HG02970 (cell line): ENCODE measurements around the gene FSIP1.

Experiments used
- ATAC-seq: cut with Tn5 transposase; IDR thresholded peaks from one replicate; pipeline ENCODE4 v1.9.1; 2021; ENCODE audit warnings: mild to moderate bottlenecking, moderate library complexity, moderate number of reproducible peaks; ENCODE audit not compliant: unreplicated experiment, low FRiP score

The FSIP1 gene

DNA sequence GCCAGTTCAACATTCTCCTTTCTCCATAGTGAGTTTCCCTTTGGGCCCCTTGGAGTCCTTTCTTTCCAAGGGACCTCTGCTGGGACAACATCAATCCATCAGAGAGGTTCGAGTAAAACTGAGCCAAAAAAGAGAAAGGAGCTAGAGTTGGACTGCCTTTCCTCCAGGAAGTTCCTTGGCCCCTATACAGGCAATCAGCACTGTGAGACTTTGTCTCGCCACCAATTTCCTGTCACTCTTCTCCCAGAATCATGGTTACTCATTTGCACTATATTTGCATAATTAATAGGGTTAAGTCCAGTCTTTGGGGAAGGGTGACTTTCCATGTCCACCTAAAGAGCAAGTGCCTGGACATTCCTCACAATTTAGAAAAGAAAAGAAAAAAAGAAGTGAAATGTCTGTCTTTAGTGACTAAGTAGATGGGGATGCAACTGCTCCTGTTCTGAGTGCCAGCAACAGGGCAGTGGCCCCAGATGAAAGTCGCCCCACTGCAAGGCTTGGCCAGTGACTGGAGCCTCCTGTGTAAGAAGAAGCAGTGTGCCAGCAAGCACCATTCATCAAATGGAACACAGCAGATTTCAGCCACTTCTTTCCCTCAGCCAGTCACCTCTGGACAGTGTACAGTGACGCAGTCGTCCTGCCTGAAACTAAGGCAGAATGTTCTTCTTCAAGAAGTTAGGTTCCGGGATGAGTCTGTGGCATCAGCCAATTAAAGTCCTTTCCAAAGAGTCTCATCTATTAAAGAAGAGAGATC, 91.6 kb downstream of the FSIP1 start:
- no peak for ATAC-seq

DNA sequence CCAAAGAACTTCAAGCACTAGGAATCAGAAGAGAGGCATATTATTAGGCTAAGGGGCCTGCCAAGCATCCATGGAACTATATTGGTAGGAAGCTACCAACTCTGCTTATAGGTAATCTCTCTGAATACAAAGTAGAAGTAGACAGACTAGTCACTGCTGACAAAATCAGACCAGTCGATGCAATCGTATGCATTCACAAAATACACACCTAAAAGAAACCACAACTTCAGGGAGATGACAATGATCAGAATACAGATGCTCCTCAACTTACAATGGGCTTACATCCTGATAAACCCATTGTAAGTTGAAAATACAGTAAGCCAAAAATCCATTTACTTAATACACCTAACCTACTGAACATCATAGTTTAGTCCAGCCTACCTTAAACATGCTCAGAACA, 94.7 kb downstream of the FSIP1 start:
- no peak for ATAC-seq

DNA sequence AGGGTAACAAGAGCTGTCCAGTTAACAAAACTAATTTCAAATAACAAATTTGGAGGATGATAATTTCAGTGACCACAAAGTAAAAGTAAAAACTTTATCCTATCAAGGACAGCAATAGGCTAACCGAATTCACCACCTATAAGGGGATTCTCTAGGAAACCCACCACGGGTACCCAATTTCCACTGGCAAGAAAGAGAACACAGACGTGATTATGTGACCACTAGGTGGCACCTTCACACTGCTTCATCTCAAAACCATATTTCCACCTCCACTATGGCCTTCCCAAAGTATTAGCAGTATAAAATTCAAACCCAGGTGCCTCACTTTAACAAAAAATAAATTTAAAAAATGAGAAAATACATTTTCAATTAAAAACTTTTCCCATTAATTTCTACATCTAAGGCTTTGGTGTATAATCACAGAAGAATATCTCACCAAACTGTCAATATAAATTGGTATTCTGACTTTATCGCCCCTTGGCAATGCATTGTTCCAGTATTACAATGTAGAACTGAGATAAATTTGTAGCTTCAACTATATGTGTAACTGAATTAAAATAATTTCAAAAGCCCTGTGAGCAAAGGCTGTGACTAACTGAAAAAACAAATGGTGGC, 96.5 kb downstream of the FSIP1 start:
- ATAC-seq = no peak

DNA sequence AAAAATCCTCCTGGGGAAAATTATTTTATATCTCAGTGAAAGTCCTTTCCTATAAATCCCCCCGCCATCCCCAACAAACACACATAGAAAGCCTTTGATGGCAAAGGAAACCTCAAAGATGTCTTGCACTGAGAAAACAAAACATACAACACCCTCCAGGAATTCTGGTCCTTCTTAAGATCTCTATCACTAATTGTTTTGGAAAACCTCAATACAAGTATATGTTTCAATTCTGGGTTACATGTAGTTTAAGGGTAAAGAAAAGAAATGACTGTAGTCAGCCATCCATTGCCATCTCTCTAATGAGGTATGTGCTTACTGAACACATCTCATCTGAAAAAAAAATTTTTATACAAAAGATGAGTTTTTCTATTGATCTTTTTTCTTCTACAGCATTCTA, 97.3 kb downstream of the FSIP1 start:
- no peak for ATAC-seq

DNA sequence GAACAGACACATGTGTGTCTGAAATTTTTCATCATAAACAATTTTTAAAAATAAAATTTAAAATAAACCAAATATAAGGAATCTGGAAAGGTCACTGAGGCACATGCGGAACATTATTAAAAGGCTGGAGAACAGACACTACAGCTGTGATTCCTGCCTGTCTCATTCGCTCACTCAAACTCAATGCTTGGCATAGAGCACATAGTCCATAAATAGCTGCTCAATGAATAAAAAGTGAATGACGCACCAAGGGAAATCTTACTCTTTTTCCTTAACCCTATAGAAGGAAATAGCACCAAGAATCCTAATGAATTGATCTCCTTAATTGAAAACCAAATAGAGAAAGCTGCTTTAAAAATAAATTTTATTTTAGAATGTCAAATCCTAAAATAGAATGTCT, 98.4 kb downstream of the FSIP1 start:
- no peak for ATAC-seq

DNA sequence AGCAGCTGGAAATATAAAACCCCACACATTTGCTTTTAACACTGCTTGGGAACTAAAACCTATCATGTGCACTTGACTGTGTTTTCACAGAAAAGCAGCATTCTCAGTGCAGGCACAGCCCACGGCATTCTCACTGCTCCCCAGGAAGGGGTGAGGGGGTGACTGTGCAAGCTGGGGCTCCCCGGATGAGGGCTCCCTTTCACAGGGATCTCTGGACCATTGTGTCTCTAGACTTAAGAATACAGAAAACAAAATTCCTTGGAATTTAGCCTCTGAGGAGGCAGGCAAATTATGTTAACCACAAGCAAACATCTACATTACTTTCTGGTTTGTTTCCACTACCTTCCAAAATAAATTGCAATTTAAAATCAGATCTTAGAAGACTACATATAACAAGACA, 100.3 kb downstream of the FSIP1 start:
- ATAC-seq = no peak

DNA sequence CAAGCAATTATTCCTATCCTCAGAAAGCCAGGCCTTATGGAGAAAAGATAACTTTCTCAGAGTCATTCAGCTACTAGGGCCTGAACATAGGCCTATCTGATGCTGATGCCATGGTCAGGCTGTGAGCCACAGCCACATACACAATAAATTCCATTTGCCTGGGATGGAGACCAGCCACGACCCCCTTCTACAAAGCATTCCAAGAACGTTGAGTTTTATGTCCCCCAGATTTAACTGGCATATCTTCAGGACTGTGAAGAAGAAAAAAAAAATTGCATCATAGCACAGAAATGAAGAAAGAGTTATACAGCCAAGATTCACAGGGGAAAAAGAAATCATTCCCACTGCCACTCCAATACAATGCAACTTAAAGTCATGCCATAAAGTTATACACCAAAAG, 101.8 kb downstream of the FSIP1 start:
- ATAC-seq = no peak

DNA sequence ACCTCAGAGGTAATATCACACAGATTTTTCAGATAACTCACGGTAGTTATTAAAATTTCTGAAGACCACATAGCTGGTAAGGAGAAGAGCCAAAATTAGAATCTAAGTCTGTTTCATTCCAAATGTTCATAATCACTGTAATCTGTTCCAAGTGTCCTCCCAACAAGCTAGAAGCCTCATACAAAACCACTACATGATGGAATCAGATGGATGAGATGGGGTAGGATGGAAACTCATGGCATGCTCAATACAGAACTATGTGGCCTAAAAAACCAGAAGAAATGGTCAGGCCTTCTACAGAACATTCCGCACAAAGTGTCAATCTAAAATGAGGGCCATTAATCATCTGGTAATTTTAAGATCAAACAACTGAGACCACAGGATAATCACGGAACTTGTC, 110.0 kb downstream of the FSIP1 start:
- no peak for ATAC-seq

DNA sequence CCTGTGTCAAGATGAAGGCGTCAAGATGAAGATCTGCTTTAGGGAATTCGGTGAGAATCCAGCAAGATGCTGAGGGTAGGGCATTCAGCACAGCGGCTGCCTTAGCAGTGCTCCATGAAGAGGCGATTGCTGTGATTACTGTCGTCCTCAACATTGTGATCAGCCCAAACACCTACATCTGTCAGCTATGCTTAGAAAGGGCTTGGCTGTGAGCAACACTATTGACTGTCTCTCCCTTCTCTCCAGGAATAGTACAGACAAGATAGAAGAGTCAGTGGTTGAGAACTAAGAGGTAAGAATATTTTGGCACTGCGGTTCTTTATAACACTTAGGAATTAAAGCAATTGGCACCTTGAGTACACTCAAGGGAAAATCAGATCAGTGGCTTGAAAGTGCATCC, 110.5 kb downstream of the FSIP1 start:
- ATAC-seq = no peak

- ATAC-seq = no peak
Observed at GRCh38 chr15:39670687-39671086, 112.0 kb downstream of the FSIP1 start.

- ATAC-seq = no peak
Observed at GRCh38 chr15:39669661-39670060, 113.0 kb downstream of the FSIP1 start.

DNA sequence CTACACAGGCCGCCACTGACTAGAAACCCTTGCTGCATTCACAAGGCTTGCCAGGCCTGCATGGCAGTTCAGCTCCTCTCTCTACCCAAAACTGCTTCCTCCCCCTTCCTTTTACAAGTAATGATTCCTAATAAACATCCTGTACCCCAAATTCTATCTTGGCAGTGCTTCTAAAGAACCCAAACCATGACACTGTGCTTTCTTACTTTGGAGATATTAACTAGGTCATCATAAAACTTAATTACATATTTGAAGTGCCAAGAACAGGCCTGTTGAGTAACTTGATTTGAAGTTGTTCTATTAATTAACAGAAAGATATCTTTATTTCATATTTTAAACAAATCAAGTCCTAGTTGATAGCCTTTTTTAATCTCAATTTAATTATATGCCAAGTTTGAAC, 113.4 kb downstream of the FSIP1 start:
- no peak for ATAC-seq

GRCh38 chr15:39668457-39668856, 114.2 kb downstream of the FSIP1 start:
- ATAC-seq = no peak

DNA sequence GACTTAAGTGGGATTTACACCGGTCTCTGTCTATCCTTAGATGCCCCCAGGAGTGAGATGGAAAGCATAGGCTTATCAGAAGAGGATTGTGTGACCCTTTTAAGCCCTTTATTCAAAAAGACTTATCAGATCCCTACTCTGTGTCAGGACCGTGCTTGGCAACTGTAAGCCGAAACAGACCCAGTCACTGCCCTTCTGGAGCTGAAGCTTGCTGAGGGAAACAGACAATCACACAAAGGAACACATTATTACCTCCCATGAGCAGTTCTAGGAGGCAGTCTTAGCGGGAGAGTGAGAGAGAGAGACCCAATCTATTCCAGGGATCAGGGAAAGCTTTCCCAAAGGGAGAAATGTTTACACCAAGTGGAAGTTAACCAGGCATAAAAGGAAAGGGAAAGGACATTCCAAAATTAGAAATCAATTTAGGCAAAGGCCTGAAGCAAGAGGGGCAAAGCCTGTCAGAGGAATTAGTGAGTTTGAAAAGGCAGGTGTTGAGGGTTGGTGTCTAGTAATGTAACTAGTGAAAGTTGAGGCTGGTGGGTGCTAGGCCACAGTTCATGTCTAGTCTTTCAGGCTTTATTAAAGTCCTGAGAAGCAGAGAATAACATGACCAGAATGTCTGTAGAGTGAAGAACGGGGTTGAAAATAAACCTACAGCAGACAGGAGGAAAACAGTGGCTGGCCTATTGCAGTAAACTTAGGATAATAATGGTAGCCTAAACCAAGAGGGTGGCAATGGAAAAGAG, 115.1 kb downstream of the FSIP1 start:
- ATAC-seq = no peak

DNA sequence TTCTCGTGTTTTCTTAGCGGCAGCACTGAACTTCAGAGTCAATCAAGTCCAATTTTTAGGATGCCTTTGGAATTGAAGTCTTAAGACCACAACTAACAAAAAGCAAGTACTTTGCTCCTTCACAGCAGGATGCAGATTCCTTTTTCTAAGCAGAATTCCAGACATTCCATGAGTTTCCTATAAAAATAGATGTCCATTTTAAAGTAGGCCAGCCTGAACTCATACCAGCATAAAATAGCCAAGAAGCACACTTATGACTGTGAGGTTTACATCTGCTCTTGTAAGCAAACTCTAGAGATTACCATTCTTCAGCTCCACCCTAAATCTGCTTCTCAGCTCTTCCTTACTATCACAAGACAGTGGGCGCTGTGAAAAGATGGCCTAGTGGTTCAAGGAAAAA, 116.0 kb downstream of the FSIP1 start:
- no peak for ATAC-seq

GRCh38 chr15:39665629-39666250, 116.9 kb downstream of the FSIP1 start:
- no peak for ATAC-seq

DNA sequence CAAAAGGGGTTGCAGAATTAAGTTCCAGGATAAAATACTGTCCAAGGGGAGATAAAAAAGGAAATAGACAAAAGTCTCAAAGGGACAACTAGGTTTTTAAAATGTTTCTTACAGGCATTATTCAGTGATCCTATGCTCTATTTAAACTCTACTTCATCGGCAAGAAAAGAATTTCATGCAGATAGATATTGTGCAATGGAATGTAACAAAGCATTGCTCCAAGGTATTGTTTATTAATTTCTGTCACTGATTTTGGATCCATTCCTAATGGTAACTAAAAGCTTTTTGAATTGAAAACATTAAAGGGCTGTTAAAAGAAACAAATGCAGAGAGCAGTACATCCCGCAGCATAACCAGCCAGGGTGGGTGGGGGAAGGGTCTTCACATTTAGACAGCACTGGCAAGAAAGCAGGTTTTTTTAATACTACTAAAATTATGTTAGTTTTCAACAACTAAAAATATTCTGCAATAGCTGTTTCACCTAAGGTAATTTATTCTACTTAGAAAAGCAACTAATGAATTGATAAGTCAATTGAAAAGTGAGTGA, 118.9 kb downstream of the FSIP1 start:
- ATAC-seq = no peak

DNA sequence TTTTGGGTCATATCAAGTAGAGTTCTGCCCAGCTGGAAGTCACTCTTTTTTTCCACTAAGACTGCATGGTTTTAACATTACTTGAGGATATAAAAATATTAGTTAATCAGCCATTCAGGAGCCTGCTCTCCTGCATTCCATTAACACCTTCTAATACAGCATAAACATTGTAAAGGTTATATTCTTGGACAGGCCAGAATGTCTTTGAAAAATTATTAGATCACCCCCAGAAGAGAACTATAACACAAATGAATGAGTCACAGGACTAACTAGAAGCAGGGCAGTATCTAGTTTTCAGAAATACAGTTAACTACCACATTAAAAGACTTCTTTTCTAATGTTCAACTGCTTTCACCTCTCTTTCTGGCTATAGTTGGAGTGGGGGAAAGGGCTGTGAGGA, 120.9 kb downstream of the FSIP1 start:
- no peak for ATAC-seq

GRCh38 chr15:39658740-39659139, 123.9 kb downstream of the FSIP1 start:
- ATAC-seq = no peak

GRCh38 chr15:39657668-39658067, 125.0 kb downstream of the FSIP1 start:
- ATAC-seq = no peak

DNA sequence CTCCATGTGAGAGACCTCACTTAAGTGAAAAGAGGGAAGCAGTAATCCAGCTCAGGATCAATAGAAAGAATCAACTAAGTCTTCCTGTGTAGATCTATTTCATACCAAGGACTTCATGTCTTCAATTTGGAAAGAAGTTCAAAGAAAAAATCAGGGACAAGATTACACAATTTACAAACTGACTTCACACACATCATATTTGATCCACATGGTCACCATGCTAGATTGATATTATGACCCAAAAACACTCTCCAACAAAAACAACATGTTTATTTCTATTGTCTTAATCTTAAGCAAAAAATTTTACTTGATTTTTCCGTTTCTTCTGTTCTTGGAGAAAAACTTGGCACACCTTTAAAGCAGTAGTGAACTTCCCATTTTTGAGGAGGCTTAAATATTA, 125.5 kb downstream of the FSIP1 start:
- ATAC-seq = no peak
